ENCODE data around the gene IL31.

IL31 gene

DNA sequence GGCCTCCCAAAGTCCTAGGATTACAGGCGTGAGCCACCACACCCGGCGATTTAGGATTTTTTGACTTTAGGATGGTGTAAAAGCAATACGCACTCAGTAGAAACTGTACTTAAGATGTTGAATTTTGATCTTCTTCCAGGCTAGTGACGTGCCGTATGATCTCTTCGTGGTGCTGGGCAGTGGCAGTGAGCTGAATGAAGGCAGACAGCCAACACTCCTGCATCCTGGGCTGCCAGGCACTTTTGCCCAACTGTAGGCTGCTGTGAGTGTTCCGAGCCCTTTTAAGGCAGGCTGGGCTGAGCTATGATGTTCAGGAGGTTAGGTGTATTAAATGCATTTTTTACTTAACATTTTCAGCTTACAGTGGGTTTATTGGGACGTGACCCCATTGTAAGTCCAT is 21.3 kb downstream of the IL31 start:
- no peak for DNase-seq

DNA sequence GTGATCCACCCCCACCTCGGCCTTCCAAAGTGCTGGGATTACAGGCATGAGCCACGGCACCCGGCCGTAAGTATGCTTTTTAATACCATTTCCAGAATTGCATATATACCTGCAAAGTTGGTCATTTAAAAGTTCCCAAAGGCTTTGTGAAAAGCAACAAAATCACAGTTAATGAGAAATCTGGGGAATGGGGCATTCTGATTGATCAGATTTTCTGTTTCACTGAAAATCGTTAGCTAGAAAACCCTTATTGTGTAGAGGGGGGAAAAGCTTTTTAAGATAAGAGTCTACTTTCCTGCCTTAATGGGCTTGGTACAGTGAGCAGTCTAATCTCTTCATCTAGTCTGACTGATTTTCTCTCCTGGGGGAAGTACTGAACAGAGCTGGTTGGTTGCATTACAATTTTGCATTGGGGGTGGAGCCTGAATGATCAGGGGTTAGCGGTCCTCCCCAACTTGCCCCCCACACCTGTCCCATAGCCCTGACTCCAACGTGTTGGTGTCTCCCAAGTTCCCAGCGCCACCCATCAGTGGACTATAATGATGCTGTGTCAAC is 23.8 kb downstream of the IL31 start:
- DNase-seq = no peak

DNA sequence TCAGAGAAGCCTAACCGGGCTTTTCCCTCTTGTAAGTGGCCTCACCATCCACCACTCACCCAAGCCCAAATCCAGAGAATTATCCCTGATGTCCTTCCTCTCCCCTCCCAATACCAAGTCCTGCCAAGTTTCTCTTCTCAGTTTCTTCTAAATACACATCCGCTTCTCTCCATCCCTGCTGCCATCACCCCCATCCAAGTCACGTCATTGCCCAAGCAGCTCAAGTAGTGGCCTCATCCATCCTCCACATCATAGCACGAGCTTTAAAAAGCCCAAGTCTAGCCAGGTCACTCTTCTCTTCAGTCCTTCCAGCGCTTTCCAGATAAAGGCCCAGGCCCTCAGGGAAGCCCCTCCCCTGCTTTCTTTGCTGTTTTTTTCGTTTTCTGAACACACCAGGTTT is 25.4 kb downstream of the IL31 start:
- DNase-seq = no peak

DNA sequence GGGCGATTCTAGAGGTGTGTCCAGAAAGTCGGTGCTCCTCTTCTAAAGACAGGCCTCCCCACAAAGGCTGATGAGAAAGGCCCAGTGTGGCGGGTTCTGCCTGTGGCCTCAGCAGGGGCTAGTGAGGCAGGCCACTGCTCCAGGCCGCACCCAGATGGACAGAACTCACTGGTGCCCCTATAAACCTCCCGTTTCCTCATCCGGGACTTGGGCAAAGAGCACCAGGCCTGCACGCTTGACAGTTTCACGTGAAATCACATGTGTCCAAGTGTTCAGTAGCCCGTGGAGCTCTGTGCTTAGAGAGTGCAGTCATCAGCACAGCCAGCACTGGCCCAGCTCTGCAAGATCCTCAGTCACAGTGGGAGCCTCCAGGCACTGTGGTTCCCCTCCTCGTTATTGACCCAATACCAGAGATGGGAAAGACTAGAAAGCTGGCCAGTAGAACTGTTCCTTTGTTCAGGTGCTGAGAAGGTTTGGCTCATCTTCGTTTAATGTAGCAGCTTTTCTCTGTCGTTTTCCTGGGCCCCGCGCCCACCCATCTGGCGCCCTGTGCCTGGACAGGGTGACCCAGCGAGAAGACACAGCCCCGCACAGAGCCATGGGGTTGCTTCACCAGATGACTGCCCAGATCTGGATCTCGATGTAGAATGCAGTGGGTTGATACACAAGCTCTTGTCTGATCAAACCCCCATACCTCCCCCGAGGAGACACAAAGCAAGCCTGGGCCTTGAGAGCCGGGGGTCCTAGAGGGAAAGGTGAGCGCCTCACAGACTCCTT is 26.3 kb downstream of the IL31 start:
- DNase-seq = no peak

DNA sequence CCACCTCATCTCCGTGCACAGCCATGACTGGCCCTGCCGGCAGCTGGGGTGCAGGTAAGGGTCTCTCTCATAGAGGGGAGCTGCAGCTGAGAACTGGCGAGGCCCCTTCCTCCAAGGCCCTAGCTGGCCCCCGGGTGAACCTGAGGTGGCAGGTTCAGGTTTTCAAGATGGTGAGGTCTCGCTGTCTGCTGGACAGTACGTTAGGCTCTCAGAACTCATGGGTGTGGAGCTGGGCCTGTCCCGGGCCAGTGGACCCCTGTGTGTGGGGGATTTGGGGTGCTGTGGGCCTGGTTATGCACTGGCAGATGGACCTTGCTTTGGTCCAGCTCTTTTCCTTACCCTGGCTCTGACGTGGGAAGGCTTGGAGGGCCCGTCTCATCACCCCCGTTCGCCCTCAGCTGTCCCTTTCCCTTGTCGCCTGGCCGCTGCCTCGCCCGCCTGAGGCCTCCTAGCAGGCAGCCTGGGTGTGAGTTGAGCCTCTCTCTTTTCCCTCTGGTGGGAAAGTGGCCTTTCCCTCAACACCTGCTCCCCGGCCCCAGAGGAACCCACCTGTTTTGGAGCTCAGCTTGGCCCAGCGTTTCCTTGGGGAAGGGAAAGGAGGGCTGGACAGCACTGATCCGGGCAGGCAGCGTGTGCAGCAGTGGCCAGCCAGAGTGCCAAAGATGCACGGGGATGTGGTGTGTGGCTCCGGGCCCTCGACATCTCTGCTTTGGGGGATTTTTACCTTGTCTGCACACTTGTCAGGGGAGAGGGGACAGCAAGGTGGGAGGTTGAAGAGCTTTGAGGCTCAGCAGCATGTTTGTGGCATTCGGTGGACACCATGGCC is 28.3 kb downstream of the IL31 start:
- DNase-seq = no peak

DNA sequence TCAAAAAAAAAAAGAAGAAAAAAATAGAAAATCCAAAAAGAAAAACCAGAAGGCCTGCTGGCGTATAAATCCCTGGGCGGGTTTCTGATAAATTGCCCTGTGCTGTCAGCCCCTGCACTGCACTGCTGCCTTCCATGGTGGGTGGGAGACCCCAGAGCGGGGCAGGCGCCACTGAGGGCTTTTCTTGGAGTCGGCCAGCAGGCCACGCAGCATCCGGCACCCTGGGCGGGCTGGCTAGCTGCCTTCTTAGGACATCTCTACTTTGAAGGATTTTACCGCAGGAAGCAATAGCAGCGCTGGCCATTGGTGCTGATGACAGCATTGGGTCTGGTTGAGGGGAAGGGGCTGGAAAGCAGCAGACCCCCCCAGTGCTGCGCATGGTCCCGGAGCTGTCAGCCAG is 29.1 kb downstream of the IL31 start:
- no peak for DNase-seq

DNA sequence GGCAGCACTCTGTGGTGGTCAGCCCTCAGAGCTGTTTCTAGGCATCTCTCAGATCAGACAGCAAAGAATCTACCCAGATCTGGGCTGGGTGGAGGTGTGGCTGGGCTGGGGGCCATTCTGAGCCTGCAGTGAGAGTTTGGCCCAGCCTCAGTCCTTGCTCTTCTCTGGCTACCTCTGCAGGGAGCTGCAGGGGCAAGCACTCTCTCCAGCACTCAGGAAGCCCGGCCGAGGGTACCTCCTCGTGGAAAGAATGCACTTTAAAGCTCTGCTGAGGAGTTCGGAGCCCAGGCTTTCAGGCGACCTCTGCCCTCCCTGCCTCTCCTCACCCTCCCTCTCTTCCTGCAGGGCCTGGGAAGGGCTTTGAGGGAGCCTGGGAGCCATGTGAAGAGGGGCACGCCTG is 31.2 kb downstream of the IL31 start:
- no peak for DNase-seq

DNA sequence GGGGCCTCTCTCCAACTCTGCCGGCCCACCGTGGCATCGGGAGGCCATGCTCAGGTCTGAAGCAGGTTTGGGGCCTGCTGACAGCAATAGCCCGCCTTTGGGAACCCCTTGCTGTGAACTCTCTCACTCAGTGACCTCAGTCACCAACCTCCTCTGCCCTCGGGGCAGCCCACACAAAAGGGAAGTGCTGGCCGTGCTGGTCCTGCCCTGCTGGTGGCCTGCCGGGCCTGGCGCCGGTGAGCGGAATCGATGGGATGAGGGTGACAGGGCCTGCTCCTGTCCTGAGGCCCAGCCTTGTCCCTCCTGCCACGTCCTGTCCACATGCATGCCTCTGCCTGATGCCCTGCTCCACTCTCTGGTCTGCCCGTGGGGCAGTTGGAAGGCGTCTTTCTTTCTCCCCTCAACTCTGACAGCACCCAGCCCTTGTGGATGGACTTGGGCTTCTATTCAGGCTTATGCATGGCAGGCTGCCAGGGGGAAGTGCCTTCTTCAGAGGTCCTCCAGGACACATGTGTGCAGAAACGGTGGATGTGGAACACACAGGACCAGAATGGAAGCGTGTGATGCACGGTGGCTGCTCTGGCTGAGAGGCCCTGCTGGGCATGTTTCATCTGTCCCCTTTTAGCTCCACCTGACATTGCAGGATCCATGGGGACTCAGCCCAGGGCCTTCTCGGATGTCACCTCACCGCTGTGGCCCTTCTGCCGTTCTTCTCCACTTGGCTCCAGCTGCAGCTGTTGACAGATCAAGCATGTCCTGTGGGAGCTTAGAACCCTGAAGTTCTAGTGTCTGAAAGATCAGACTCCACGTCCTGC is 31.9 kb downstream of the IL31 start:
- DNase-seq = no peak

DNA sequence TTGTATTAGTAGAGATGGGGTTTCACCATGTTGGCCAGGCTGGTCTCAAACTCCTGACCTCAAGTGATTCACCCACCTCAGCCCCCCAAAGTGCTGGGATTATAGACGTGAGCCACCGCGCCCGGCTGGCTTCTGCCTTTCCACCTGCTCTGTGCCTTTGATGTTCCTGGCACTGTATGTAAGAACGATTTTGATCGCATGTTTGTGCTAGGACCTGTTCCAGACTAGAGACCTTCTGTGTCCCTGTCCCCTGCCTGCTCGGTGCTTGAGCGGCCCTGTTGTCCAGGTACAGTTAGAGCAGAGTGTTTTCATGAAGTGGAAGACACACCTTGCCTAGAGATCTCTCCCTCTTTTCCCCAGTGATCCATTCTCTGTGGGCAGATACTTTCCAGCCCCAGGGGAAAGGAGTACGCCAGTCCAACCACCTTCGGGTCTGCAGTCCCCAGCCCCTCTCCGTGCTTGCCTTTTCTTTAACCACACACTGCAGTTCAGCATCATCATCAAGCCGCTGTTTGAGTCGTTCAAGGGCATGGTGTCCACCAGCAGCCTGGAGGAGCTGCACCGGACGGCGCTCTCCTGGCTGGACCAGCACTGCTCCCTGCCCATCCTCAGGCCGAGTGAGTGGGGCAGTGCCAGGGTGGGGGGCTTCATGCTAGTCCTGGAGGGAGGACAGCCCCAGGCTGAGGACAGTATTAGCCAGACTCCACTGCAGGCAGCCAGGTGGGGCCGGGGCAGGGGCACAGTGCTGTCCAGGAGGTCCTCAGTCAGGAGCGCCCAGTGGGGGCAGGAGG is 33.4 kb downstream of the IL31 start:
- DNase-seq = no peak

DNA sequence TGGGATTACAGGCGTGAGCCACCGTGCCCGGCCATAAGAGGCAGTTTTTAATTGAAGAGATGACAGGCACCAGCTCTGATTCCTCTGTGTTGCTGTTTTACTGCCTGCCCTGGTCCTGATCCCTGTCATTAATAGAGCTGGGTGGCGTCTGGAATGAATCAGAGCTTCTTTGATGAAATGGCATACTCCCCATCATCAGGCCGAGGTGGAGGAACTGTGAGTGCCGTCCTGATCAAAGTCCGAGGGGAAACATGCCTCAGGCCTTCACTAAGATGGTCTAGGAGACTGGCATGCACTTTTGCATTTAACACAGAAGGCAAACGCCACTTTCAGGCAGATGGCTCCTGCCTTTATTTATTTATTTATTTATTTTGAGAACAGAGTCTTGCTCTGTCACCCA is 34.1 kb downstream of the IL31 start:
- DNase-seq = no peak

DNA sequence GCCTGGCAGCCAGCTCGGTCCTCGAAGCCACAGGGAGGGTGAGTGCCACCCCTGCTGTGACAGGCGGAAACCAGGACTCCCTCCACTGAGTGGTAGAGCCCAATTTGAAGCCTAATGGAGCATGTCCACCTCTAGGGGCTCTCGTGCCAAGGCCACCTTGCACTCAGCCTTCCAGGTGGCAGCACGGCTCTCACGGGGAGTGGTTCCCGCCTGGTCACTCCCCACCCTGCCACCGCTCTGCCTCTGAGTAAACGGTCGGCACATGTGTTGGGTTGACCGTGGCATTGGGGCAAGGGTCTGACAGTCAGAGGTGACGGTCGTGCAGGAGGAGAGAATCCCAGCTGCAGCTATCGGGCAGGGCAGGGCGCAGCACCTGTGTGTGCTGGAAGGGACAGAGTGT is 34.8 kb downstream of the IL31 start:
- no peak for DNase-seq

DNA sequence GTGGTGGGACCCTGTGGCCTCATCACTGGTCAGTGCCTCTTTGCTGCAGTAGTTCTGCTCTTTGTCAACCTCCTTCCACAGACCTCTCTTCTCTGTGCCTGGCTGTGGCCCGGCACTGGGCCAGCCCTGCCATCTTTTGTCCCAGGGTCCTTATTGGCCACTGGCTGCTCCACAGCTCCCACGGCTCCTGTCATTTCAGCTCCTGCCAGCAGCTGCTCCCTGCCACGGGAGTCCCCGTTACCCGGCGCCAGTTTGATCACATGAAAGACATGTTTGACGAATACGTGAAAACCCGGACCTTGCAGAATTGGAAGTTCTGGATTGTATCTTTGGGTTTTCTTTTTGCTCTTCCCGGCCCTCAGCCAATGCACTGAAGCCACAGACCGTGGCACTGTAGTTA is 35.4 kb downstream of the IL31 start:
- DNase-seq = no peak

DNA sequence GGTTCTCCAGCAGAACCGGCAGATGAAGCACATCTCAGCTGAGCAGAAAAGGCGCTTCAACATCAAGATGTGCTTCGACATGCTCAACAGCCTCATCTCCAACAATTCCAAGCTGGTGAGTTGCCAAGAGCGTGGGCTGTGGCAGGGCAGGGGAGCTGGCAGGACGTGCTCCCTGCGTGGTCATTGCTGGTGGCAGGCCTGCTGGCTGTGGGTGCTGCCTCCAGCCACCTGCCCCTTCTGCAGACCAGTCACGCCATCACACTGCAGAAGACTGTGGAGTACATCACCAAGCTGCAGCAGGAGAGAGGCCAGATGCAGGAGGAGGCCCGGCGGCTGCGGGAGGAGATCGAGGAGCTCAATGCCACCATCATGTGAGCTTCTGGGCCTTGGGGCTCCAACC is 35.8 kb downstream of the IL31 start:
- no peak for DNase-seq

DNA sequence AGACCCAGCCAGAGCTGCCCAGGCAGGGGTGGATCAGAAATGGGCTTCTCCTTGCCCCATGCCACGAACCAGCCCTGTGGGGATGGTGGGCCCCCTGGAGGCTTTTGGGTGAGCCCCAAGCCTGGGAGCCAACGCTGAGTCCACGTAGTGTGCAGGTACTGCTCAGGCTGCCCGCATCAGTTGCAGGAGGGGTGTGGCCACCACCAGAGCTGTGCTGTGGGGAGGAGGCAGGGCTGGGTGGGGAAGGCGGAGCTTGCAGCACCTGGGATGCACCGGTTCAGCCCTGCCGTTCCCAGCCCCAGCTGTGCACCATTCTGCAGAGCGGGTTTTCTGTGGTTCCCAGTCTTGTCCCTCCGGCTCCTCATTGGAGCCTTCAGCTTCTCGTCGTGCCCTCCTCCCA is 36.3 kb downstream of the IL31 start:
- no peak for DNase-seq

DNA sequence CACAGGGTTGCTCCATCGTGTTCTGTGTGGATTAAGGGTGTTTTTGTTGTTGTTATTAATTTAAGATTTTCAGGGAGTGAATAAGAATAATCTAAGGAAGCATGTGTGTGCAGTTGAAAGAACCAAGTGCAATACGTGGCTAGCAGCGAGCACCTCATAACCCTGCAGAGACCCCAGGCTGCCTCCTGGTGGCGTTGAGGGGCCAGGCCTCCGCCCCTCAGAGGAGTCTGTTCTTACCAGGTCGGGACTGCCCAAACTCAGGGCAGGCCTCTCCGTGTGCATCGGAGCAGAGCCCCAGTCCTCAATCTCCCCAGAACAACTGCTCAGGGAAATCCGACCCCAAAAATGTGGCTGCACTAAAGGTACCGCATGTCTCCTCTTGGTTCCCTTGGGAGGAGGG is 36.8 kb downstream of the IL31 start:
- no peak for DNase-seq

DNA sequence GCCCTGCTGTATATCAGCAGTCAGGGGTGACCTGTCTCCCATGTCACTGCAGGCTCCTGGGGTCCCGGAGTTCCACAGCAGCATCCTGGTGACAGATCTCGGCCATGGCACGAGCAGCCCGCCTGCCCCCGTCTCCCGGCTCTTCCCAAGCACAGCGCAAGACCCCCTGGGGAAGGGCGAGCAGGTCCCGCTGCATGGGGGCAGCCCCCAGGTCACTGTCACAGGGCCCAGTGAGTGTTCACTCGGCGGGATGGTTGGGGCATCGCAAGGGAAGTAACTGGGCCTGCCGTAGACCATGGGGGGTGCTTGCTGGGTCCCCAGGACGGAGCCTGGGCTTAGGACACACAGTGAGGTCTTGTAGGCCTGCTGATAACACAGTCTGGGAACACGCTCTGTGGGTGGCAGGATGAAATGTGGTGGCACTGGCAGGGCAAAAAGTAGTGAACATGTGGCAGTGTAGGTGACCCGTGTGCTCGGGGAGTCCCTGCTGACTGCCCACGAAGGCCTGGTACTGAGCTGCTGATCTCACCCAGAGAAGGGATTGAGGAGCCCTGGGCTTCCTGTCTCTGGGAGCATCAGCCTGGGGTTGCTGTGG is 38.5 kb downstream of the IL31 start:
- DNase-seq = no peak

DNA sequence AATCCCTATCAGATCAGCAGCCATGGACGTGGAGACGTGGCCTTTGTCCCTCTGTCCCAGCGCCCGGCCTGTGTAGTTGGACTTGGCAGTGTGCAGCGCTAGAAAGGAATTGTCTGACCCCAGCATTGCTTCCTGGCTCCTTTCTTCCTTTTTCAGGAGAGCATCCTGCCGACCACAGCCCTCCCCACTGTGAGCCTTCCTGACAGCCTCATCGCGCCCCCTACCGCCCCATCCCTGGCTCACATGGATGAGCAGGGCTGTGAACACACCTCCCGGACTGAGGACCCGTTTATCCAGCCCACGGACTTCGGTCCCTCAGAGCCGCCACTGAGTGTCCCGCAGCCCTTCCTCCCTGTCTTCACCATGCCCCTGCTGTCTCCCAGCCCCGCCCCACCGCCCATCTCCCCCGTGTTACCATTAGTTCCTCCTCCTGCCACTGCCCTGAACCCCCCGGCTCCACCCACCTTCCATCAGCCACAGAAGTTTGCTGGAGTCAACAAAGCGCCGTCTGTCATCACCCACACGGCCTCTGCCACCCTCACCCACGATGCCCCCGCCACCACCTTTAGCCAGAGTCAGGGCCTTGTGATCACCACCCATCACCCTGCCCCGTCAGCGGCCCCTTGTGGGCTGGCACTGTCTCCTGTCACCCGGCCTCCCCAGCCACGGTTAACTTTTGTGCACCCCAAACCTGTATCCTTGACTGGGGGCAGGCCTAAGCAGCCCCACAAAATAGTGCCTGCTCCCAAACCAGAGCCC is 40.6 kb downstream of the IL31 start:
- no peak for DNase-seq

DNA sequence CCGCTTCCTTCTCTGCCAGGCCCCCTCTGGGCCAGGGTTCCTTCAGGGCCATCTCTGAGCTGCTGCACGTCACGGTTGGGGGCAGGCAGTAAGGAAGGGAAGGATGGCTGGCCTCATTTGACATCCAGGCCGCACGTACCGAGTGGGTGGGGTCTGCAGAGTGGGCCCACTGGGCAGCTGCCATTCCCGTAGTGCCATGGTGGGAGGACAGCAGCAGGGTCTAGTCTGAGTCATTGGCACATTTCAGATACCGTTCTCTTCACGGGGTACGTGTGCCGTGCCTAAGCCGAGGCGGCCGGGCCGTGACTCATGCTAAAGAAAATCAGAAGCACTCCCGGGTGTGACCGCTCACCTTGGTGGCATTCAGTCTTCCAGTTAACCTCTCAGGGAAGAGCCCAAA is 43.9 kb downstream of the IL31 start:
- no peak for DNase-seq

DNA sequence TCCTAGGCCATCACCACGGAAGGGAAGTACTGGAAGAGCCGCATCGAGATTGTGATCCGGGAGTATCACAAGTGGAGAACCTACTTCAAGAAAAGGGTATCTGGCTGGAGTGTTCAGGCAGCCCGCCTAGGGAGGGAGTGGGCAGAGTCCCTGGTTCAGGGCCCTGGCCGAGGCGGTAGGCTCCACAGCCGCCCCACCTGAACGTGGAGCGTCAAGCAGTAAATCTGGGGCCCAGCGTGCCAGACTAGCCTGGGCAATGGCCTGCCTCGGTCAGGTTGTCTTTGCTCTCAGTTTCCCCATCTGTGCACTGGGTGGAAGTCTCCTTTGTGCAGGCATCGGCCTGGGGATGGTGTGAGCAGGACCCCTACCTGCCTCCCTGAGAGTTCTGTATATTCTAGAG is 44.9 kb downstream of the IL31 start:
- no peak for DNase-seq

DNA sequence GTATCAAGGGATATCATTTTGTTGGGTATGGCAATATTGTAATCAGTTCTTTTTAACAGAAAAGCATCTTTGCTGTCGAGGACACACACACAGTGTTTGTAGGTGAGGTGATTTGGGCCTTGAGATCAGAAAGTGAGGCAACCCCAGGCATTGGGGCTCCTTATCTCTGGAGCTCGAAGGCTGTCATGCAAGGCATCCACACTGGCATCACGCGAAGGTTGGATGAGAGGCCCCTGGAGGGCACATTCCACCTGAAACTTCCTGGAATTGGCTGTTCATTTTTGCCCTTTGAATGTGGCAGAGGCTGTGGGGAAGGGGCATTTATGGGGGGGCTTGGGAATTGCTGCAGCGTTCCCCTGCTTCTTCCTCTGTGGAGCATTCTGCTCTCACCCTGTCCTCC is 45.5 kb downstream of the IL31 start:
- no peak for DNase-seq

DNA sequence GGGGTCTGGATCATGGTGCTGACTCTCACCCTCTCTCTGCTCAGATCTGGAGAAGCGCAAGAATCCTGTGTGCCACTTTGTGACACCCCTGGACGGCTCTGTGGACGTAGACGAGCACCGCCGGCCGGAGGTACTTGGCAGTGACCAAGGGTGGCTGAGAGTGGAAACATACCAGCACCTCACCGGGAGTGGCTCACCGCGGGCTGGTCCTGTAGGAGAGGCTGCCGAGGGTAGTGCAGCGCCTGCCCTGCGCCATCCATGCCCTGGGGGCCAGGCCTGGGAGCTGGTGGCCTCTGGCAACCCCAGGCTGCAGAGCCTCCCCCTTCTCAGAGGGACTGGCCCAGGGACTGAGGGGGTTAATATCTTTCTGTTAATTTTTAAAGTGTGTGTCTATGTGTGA is 46.2 kb downstream of the IL31 start:
- no peak for DNase-seq
